SK-N-MC (cell line): ENCODE data around the gene RNF125.

Experiments used
- EZH2 ChIP-seq: fragments of 200-600 bp; sonication (generic); IDR thresholded peaks from one replicate; pipeline ENCODE4 v1.6.1; 2017; ENCODE audit warnings: antibody characterized with exemption
- POLR2AphosphoS5 ChIP-seq: IDR thresholded peaks from 2 replicates; pipeline ENCODE4 v1.6.1; 2012; ENCODE audit warnings: mild to moderate bottlenecking, low read depth, low read length, borderline replicate concordance

DNA sequence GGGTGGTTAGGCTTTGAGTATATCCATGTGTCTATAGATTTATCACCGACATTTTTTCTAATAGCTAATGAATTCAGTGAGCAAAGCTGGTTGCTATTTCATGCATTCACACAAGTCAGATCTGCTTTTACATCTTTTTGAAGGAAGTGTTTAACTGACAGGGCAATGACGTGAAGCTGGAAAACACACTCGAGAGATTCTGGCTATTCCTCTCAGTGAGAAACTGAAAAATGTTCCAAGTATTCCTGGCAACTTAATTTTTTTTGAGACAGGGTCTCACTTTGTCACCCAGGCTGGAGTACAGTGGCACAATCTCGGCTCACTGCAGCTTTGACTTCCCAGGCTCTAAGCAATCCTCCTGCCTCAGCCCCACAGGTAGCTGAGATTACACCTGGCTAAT lies 94.2 kb downstream of the RNF125 start:
- TF ChIP-seq POLR2AphosphoS5 (no peak), EZH2 (no peak)
